GM19351 (cell line): Measurements from ENCODE around the gene GULP1.

Experiments used
- ATAC-seq: cut with Tn5 transposase; IDR thresholded peaks from one replicate; pipeline ENCODE4 v1.9.1; 2021; ENCODE audit warnings: mild to moderate bottlenecking, moderate library complexity; ENCODE audit not compliant: unreplicated experiment

Gene GULP1

DNA sequence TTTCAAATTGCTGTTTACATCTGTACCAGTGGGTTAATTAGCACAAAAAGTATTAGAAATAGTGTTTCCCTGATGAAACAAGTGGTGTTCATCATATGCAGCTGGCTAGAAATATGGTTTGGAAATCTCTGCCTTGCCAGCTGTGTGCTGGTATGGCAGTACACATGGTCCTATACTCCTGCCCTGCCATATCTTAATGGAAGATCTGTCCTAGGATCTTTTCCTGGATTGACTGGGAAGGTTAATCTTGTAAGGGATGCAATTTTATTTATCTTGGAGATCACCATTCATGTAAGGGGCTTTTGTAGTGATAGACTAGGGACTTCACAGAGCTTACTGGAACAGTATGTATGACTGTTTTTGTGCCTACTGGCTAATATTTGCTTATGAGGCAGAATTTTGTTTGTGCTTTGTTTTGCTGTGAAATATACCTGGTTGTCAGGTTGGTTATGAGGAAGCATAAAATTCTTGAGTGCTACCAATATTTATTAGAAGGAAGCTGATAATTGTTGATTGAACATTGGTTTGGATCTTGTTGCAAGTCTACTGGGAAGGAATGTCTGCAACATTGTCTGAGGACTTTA lies 73.5 kb downstream of the GULP1 start:
- ATAC-seq: no peak

DNA sequence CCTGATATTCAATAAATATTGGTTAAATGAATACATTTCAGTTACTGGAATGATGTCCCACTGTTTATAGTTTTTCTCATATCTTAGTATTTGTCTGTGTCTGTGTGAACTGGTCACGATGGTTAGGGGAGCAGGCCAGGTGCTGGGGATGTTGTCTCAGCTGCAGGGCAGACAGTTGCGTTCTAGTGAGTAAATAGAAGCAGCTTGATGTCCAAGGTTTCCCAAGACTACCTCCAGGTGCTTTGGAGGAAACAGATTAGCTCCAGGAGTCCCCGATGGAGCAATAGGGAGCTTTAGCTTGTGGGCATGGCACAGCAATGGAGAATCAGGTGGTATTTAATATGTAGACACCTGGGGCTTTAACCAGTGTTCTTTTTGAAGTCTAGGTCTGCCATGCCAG lies 75.5 kb downstream of the GULP1 start:
- ATAC-seq: no peak

DNA sequence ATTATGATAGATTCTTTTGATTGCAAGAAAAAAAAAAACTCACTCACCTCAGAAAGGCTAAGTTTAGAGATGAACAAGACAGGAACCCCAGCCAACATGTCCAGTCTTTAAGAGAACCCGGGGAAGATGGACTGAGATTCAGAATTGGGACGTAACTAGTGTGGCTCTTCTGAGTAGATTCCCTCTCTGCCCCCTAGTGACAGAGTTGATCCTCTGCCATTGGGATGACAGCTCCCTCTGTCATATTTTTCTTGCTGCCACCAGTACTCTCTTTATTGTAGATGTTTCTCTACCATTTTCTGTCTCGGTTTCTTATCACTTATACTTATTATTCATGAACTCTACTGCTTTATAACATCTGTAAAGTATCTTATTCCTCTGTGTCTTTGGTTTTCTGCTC lies 77.7 kb downstream of the GULP1 start:
- ATAC-seq: peak; percentile 88

DNA sequence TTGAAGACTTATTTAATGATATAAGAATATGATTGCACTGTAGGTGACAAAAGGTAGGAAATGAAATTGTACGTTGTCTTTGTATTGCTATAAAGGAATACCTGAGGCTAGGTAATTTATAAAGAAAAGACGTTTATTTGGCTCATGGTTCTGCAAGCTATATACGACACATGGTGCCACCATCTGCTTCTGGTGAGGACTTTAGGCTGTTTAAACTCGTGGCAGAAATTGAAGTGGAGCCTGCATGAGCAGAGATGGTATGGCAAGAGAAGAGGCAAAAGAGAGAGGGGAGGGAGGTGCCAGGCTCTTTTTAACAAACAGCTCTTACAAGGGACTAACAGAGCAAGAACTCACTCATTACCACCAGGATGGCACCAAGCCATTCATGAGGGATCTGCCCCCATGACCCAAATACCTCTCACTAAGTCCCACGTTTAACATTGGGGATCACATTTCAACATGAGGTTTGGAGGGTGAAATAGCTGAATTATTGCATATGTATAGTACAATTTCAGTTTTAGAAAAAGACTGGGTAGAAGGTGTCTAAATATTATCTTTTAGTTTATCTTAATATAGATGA lies 86.8 kb downstream of the GULP1 start:
- ATAC-seq: no peak

DNA sequence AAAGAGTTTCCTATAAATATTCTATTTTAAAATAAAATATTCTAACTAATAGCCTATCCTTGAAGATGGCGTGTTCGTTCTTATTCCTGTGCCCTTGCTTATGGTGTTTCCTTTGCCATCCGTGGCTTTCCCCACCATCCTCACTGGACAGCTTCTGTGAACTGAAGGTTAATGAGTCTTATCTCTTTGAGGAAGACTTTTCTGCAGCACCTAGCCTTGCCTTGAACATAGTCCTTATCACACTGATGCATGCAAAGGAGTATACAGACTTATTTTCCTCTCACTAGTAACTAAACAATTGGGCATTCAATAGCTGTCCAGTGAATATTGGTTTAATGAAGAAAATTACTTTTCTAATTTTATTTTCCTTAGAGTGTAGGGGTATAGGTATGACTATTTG lies 88.1 kb downstream of the GULP1 start:
- no peak for ATAC-seq

DNA sequence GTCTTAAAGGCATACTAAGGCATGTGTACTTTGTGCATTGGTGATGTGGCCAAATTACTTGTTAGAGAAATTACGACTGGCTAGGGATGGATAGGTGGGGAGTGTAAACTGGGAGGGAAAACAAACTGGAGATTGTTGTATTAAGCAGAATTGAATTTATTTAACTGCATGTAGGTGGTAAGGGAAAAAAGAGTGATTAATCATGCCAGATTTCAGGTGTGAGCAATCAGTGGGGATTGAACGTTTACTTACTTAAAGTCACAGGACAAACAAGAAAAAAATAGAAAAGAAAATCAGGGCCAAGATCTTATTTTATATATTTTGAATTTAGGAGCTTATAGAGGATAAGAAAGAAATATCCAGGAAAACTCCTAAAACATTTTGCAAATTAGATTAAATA lies 88.6 kb downstream of the GULP1 start:
- ATAC-seq: no peak

DNA sequence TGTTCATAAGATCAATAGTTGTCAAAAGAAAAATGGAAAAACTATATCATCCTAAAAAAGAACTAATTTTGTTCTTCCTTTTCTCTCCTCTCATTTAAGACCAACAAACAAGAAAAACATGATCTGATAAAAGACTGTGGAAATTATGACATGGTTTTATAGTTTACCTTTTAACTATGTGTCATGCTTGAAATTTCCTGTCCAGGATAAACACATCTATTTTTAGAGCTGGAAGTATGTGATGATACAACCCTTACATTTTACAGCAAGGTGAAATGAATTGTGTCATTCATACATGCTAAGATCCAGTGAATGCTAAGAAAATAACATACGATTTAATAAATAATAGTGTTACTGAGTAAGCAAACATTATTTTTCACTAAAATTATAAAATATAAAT lies 89.9 kb downstream of the GULP1 start:
- no peak for ATAC-seq

DNA sequence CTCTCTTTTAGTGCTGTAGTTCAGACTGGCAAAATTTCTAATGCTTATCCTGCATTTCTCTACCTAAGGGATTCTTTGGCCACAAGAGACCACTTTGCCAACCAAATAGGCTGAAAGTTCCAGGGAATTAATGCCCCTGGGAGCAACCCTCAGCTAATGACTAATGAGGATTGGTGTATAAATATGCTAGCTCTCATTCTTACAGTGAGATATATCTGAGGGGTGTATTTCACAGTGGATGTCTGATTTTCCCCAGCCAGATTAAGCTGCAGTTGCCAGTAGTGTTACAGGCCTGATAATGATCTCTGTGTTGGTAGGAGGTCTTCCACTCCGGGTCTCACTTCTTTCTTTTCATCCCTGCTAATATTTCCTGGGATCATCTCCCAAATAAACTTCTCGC lies 90.4 kb downstream of the GULP1 start:
- no peak for ATAC-seq

DNA sequence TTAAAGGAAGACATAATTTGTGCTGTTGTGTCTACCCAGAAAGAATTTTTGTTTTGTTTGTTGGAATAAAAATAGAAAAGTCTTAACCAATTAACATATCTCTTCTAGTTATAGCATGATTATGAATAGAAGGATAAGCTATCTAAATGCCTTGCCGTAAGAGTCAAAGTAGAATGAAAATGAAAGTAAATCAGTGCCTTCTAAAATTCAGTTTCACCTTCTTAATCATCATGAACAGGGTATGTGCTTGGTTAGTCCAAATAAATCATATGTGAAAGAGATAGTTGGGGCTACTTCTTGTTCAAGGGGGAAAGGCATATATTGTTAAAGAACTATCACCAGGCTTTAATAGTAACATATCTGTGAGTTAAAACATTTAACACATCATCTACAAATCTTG lies 91.5 kb downstream of the GULP1 start:
- no peak for ATAC-seq

DNA sequence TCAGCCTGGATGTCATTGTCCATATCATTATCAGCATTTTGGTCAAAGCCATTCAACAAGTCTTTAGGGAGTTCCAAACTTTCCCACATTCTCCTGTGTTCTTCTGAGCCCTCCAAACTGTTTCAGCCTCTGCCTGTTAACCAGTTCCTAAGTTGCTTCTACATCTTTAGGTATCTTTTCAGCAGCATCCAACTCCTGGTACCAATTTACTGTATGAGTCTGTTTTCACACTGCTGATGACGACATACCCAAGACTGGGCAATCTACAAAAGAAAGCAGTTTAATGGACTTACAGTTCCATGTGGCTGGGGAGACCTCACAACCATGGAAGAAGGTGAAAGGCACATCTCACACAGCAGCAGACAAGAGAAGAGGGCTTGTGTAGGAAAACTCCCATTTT lies 94.2 kb downstream of the GULP1 start:
- no peak for ATAC-seq

DNA sequence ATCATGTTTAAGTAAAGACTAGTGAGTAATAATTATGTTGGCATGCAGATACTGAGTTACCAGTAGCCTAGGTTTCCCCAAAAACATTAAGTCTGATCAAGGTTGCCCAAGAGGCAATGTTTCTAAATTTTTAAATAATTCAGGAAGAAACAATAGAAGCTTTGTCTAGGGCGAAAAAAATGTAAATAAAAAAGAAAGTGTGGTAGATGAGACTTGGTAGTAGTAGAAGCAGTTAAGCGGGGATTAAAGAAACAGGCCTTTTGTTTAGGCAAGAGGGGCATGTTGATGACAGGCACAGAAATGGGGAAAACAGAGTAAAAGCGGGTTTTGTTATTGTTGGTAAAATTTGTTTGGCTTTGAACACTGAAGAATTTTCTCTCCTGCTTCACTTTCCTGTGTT lies 97.2 kb downstream of the GULP1 start:
- ATAC-seq: no peak

DNA sequence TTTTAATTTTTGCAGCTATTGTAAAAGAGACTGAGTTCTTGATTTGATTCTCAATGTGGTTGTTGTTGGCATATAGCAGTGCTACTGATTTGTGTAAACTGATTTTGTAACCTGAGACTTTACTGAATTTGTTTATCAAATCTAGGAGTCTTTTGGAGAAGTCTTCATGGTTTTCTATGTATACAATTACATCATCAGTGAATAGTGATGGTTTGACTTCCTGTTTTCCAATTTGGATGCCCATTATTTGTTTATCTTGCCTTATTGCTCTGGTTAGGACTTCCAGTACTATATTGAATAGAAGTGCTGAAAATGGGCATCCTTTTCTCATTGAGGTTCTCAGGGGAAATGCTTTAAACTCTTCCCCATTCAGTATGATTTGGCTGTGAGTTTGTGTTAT lies 99.7 kb downstream of the GULP1 start:
- ATAC-seq: no peak

DNA sequence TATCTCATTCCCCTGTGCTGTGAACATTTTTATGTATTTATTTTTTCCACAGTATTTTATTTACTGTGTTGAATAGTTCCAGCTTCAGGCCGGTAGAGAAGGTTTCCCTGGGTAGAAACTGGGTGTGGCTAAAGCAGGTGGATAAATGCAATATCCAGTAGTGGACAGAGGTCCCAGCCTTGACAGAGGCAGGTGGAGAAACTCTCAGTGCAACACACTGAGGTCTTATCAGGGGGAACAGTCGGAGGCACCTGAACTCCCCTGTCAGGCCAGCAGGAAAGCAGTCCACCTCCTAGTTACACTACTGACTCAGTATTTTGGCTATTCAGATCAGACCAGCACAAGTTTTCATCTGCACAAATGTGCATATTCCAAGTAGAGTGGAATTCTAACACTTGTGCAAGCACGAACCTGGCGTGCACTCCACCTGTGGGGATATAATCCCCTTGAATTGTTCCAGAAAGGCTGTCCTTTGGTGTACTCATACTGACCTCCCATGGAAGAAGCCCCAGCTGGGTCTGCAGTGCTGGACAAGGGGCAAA lies 103.3 kb downstream of the GULP1 start:
- no peak for ATAC-seq

DNA sequence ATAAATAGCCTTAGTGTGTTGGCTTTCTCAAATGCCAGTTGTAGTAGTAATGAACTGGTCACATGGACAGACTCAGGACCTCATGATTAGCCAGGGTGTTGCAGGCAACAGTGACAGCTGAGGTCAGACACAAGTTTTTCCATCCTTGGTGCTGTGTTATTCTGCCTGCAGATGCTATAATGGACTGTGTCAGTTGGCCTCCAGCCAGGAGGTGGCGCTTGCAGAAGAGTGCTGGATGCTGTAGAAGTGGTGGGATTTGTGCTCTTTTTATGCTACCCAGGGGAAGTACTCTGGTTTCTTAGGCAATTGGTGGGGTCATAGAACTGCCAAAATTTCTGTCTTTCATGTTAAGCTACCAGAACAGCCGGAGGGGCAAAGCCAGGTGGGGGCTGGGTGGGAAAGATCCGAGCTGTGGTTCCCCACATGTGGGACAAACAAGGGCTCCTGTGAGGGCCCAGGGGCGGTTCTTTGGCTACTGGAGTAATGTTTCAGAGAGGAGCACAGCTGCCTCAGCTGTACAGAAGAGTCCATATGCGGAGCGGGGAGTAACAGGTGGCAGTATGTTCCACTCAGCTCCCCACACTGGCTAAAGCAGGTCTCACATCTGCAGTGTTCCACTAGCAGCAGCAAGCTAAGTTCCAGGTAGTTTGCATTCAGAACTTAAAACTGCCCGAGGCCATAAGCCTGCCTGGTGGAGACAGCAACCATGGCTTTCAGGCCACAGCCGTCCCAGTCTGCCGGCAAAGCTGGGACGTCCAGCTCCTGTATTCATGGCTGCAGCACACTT lies 104.4 kb downstream of the GULP1 start:
- ATAC-seq: no peak

DNA sequence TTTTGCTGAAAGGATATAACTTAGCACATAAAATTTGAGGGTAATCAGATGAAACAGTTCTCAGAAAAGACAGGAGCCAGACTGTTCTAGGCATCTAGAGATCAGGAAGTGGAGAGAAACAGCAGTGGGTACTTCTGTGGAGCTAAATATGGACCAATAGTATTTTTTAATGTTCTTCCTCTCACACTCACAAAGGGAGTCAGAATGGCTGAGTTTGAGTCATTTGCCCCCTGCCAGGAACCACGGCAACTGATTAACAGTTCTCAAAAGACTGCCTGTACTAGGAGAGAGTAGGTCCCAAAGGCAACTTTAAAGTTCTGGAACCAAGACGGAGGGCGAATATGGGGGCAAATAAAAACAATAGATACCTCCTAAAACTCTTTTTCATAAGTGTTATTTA lies 107.5 kb downstream of the GULP1 start:
- ATAC-seq: no peak

DNA sequence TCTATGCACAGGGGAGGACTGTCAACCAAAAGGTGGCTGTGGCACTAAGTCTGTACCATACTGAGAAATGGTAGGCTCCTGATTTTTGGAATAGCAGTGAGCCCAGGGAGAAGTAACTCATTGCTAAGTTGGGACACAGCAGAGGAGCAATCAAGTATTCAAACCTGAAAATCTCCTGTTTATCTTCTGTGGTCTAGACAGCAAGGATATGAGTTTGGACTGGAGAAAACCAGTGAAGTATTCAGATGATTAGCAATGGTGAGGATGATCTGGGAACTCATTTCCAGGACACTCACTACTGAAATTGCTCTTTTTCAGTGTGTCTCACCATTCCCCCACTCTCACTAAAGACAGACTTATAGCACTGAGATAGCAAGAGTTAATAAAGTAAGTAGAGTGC lies 112.0 kb downstream of the GULP1 start:
- no peak for ATAC-seq

DNA sequence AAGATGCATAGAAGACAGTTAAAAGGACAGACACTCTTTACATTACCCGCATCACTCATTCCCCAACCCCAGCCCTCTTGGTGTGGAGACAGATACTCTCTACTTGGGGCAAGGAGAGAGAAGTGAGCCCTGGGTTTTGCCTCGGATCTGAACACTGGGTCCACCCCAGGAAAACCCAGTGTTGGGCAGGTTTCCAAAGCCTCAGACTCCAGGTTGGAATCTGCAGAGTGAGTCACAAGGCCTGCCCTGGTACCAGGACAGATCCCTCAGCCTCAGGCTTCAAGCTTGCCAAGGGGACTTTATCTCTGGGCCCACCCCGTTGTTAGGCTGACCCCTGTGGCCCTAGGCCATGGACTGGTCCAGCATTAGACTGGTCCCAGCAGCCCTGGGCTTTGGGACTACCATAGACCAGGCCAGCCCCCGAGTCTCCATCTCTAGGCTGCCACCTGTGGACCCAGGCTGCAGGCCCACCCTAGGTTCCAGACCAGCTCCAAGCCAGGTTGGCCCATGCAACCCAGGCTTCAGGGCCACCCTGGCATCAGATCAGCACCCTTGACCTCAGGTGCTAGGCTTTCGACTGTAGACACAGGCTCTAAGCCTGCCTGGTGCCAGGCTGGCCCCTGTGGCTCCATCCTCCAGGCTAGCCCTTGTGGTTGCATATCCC lies 112.8 kb downstream of the GULP1 start:
- no peak for ATAC-seq

DNA sequence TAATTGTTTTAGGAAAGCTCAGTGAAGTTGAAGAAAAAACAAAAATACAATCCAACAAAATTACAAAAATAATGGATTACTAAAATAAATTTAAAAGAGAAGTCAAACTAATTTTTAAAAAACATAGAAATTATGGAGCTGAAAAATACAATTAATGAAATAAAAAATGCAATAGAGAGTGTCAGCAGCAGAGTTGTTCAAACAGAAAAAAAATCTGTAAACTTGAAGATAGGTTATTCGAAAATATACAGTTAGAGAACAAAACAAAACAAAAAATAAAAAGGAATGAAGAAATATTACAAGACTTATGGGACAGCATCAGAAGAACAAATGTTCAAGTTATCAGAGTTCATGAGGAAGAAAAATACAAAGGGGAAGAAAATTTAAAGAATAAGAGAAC lies 114.7 kb downstream of the GULP1 start:
- no peak for ATAC-seq

DNA sequence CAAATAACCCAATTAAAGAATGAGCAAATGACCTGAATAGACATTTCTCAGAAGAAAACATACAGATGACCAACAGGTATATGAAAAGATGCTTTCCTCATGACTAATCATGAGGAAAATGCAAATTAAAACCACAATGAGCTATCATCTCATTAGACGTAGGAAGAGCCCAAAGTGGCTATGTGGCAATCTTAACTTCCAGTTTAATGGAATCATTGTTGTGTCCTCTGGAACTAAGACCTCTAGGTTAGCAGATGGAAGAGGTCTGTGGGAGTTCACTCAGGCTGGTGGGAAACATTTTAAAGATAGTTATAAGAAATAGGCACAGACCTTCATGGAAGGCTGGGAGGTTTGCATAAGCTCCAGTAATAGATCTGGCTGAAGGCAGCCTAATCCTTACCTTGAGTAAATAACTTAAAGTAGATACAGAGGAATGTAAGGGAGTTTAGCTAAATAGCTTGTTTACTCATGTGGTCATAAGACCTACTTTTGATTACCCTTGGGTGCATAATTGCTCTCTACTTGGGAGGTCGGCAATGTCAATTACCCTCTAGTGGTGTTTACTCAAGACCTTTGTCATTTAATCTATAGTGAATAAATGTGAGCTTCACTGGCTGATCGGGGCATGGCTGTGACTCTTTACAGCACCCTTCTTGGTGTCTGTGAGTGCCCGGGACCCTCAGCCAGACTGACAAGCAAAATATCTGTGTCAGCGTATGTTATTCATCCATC lies 119.0 kb downstream of the GULP1 start:
- no peak for ATAC-seq

DNA sequence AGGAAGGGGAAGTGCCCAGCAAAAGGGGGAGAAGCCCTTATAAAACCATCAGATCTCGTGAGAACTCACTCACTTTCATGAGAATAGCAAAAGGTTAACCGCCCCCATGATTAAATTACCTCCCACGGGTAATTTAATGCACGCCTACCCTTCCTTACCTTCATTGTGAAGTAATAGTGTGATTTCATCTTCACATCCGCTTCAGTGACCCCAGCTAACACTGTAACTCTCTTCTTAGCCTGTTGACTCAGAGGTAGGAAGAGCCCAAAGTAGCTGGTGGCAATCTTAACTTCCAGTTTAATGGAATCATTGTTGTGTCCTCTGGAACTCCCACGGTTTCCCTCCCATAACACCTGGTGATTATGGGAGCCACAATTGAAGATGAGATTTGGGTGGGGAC lies 120.5 kb downstream of the GULP1 start:
- ATAC-seq: no peak

DNA sequence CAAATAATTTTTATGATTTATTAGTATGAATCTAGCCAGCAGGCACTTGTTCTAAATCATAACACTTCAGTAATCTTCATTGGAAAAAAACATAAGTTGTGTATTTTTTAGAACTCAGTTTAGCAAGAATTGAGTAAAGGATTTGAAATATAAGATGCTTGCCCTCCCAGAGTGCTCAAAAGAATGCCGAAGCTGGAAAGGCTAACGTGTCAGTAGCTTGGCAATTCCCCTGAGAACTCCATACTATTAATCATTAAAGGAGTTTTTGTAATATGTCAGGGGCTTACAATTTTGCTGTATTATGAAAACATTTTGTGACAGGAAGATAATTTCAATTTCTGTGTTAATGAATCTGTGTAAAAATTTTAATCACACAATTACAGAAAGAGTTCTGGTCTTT lies 122.7 kb downstream of the GULP1 start:
- no peak for ATAC-seq
